NCI-H524 treated with DMSO at 0.1 percent for 48 hours (cell line): ENCODE results near the gene APRT.
"Not testable (repeated sequence)": the region's sequence is repeated elsewhere in the genome, so short reads cannot be mapped to it uniquely, and the experiment has no call there.

Source experiments
- DNase-seq: peaks from one replicate; lab custom pipeline; 2025; lab: John Stamatoyannopoulos, UW

The APRT gene

GRCh38 chr16:88841521-88842307 lies 30.0 kb upstream of the APRT start:
- DNase-seq: no peak

- no peak for DNase-seq
These were observed 29.0 kb upstream of the APRT start for GRCh38 chr16:88840600-88841215.

GRCh38 chr16:88839745-88840599 lies 28.2 kb upstream of the APRT start:
- no peak for DNase-seq

GRCh38 chr16:88839026-88839529 lies 27.4 kb upstream of the APRT start:
- DNase-seq: no peak

GRCh38 chr16:88838566-88838965 lies 26.8 kb upstream of the APRT start:
- DNase-seq: no peak

GRCh38 chr16:88837806-88838205 lies 26.1 kb upstream of the APRT start:
- DNase-seq: no peak

- no peak for DNase-seq
These were observed 25.1 kb upstream of the APRT start for GRCh38 chr16:88836791-88837190.

GRCh38 chr16:88835818-88836217 lies 24.1 kb upstream of the APRT start:
- DNase-seq: no peak

- DNase-seq: no peak
These were observed 23.7 kb upstream of the APRT start for GRCh38 chr16:88835383-88835782.

GRCh38 chr16:88834670-88835069 lies 22.9 kb upstream of the APRT start:
- DNase-seq: no peak

- no peak for DNase-seq
These were observed 21.4 kb upstream of the APRT start for GRCh38 chr16:88833086-88833485.

- no peak for DNase-seq
These were observed 20.1 kb upstream of the APRT start for GRCh38 chr16:88831838-88832237.

GRCh38 chr16:88830783-88831182 lies 19.1 kb upstream of the APRT start:
- DNase-seq: no peak

GRCh38 chr16:88830258-88830657 lies 18.5 kb upstream of the APRT start:
- no peak for DNase-seq

GRCh38 chr16:88828711-88829110 lies 17.0 kb upstream of the APRT start:
- DNase-seq: no peak

GRCh38 chr16:88827727-88828126 lies 16.0 kb upstream of the APRT start:
- DNase-seq: no peak

GRCh38 chr16:88826070-88826840 lies 14.5 kb upstream of the APRT start:
- DNase-seq: no peak

- DNase-seq: no peak
These were observed 13.4 kb upstream of the APRT start for GRCh38 chr16:88825146-88825545.

GRCh38 chr16:88824256-88825077 lies 12.7 kb upstream of the APRT start:
- DNase-seq: no peak

GRCh38 chr16:88823646-88824045 lies 11.9 kb upstream of the APRT start:
- DNase-seq: not testable (repeated sequence)
